ENCODE data around the gene HSPA1A.

DNA sequence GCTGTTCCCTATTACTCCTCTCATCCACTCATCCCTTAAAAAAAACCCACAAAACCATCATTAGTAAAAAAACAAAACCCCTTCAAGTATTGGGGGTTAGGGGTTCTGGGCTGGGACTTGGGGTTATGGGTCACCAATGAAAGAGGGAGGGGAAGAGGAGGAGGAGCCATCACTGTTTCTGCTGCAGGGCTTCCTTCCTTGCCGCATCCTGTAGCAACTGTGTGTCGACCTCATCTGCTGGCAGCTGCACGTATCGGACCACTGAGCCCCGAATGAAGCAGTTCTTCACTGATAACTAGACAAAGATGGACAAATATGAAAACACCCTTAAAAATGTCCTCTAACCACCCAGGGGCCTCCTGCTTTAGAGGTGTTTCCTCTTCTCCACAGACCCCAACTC is 17.8 kb upstream of the HSPA1A start:
- TF ChIP-seq, protein P1, sequence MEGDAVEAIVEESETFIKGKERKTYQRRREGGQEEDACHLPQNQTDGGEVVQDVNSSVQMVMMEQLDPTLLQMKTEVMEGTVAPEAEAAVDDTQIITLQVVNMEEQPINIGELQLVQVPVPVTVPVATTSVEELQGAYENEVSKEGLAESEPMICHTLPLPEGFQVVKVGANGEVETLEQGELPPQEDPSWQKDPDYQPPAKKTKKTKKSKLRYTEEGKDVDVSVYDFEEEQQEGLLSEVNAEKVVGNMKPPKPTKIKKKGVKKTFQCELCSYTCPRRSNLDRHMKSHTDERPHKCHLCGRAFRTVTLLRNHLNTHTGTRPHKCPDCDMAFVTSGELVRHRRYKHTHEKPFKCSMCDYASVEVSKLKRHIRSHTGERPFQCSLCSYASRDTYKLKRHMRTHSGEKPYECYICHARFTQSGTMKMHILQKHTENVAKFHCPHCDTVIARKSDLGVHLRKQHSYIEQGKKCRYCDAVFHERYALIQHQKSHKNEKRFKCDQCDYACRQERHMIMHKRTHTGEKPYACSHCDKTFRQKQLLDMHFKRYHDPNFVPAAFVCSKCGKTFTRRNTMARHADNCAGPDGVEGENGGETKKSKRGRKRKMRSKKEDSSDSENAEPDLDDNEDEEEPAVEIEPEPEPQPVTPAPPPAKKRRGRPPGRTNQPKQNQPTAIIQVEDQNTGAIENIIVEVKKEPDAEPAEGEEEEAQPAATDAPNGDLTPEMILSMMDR (IDR thresholded peaks at IDR 0.05; ENCODE audit: low read depth, low read length, poor library complexity, severe bottlenecking) = no peak
- no peak for TF ChIP-seq EZH2phosphoT487 (IDR thresholded peaks at IDR 0.05; ENCODE audit: borderline replicate concordance, low read length)

Data from DOHH2 (cell line).